HG02642 (cell line): Measurements from ENCODE around the gene SBF2.

ENCODE experiments used
- ATAC-seq: cut with Tn5 transposase; IDR thresholded peaks from one replicate; pipeline ENCODE4 v1.9.1; 2021; ENCODE audit warnings: mild to moderate bottlenecking; ENCODE audit not compliant: unreplicated experiment, poor library complexity

SBF2 gene

DNA sequence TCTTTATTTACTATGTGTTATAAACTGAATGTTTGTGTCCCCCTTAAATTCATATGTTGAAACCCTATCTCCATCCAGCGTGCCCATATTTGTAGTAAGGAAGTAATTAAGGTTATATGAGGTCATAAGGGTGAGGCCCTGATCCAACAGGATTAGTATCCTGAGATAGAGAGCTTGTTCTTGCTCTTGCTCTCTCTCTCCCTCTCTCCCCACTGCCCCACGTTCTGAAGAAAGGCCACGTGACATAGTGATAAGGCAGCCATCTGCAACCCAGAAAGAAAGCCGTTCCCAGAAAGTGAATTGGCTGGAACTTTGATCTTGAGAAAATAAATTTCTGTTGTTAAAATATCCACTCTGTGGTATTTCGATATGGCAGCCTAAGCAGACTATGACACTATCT lies 417.7 kb downstream of the SBF2 start:
- no peak for ATAC-seq

GRCh38 chr11:9875862-9876261 lies 418.2 kb downstream of the SBF2 start:
- ATAC-seq = no peak

GRCh38 chr11:9875399-9875798 lies 418.6 kb downstream of the SBF2 start:
- no peak for ATAC-seq

DNA sequence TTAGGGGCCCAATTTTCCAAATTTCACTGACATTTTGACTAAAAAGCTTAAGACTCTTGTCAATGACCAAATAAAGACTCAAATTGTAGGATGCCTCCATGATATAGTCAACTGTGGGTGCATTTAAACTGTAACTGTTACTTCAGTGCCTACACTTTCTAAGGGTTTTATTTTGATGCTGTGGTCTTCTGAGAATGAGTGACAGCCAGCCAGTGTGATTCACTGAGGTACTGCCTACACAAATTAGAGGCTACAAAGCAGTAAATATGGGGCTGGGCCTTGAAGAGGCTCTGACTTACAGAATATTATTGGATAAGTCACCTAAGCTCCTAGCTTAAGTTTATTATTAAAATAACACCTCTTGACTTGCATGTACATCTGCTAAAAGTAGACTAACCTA lies 419.6 kb downstream of the SBF2 start:
- ATAC-seq = no peak

GRCh38 chr11:9868641-9869040 lies 425.4 kb downstream of the SBF2 start:
- no peak for ATAC-seq

GRCh38 chr11:9862981-9863380 lies 431.0 kb downstream of the SBF2 start:
- ATAC-seq = no peak

- peak; percentile 92 for ATAC-seq
Observed at GRCh38 chr11:9861860-9862725, 431.9 kb downstream of the SBF2 start.

GRCh38 chr11:9859554-9860305 lies 434.3 kb downstream of the SBF2 start:
- ATAC-seq = no peak

DNA sequence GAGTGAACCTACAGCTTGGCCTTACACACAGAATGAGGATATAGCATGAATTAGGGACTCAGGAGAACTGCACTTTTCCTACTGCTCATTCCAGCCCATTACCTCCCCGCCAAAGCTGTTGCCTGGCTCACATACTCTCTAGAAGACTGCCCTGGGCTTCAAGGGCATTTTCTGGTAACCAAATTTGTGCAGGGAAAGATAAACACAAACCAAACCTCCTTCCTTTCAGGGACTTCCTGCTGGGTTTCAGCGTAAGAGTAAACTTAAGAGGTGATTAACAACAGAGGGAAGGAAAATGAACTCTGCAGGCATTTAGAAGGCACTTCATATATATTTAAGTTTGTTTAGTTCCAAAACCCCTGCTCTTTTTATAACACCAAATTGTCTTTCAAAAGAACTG lies 435.2 kb downstream of the SBF2 start:
- ATAC-seq = no peak

- ATAC-seq = no peak
Observed at GRCh38 chr11:9858218-9858617, 435.8 kb downstream of the SBF2 start.

GRCh38 chr11:9855579-9856287 lies 438.3 kb downstream of the SBF2 start:
- ATAC-seq = no peak

- no peak for ATAC-seq
Observed at GRCh38 chr11:9853929-9854552, 440.0 kb downstream of the SBF2 start.

DNA sequence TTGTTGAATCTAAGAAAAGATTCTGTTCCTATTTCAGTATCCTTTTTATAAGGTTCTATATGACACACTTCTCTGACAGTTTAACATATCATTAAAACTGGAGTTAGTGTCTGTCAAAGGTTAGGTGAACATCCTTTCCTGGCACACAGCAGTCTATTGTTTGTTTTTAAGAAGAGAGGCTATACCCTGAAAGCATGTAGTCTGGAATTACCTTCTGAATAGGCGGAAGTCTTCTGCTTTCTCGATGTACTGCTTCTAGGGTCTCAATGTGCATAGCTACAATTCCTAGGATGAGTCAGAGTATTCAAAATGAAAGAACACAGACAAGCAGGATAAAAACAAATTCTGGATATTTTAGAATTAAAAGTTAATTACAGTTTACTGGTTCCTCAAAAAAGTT lies 441.6 kb downstream of the SBF2 start:
- no peak for ATAC-seq

DNA sequence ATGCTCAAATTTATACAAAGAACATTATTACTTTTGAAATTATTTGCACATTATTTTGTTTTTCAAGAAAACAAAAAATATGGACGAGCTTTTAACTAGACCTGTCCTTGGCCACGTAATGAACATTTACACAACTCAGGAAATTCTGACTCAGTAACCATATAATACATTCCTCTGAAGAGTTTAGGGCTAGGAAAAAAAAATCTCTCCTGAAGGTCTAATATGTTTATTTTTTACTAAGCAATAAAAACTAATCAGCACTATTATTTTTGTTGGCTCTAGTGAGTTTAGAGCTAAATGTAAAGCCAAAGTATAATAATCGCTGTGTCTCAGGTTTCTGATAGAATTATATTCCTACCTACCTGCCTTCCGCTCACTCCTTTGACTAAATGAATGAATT lies 442.7 kb downstream of the SBF2 start:
- no peak for ATAC-seq

GRCh38 chr11:9850224-9850895 lies 443.7 kb downstream of the SBF2 start:
- no peak for ATAC-seq

- ATAC-seq = no peak
Observed at GRCh38 chr11:9849389-9849788, 444.6 kb downstream of the SBF2 start.

DNA sequence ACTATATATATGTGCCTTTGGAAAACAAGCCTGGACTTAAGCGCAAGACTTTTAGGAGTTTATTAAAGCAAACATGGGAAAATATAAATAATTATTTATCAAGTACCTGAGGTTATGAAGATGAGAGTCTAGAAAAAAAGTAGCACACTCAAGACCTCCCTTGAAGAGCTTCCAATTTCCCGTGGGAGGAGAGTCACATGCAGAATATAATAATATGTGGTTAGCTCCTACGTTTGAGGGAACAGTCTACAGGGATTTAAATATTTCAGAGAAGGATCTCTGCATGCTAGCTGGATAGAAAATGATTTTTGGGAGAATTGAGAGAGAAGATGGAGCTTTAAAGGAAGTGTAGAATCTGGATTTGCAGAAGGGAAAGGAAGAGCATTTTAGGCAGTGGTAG lies 446.4 kb downstream of the SBF2 start:
- ATAC-seq = no peak

GRCh38 chr11:9842923-9843322 lies 451.1 kb downstream of the SBF2 start:
- ATAC-seq = no peak

DNA sequence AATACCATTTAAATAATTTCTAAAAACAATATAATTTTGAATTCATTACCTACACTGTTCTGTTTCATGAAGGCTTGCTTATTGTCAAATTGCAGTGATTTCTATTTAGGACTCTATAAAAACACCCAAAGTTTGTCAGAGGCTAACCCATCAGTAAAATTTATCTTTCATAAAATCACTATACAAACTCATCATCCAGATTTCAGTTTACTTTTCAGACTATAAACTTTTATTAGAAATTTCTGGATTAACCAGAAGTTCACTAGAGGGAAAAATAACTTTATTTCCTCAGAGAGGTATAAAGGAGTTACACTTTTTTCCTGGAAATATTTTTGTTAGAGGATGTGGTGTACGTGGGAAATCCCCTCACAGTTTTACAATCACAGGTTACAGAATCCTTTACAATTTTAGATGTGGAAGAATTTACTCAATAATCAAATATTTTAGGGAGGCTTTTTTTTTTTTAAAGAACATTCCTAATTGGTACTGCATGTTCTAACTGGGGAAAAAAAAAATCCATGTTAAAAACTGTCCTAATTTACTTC lies 453.5 kb downstream of the SBF2 start:
- no peak for ATAC-seq

GRCh38 chr11:9839550-9839949 lies 454.5 kb downstream of the SBF2 start:
- ATAC-seq = peak; percentile 31
